ENCODE measurements around the gene MED8. TPM values are rescaled to one million over a fixed set of nuclear protein-coding genes. Genes with fewer than 3 reads are reported as not detected.

The MED8 gene
- total and polyA plus RNA-seq, 2 of the 13 experiments (the other 11 are each of a cell fraction or from before 2014, with no cell fraction given) = 16.9 to 77.4 TPM

DNA sequence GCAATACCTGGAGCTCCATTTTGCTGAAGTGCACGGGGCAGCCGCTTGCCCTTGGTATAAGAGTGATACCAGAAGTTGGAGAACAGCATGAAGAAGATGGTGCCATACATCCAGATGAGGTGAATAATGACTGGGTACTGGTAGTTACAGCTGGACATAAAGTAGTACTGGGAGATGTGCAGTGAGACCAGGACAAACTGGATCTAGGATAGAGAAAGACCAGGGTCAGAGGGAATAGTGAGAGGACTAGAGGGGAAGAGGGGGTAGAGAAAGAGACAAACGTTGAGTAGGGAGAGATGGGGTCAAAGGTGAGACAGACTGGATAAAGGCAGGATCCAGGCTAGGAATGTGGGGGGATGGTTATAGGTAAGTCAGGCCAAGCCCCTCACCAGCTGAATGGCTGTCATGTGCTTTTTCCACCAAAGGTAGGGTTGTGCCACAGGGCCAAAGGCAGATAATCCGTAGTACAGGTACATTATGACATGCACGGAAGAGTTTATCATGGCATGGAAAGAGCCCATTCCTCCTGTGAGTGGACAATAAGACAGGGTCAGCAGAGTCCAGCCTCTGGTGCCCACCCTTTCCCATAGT is 25.6 kb downstream of the MED8 start:
- ChIA-PET POLR2A (interaction anchor here (0.8 to 1.8 kb wide), 2 partner anchors 9 to 16 kb away, joined by 4 to 10 read pairs; no protein-coding TSS in a partner anchor), CTCF (ENCODE audit: low intra/inter-chr PET ratio, low total read pairs) (no interaction called here)
- DNase-seq (ENCODE audit: low spot score) (no peak), ATAC-seq (no peak), FAIRE-seq (no peak)
- 73% methylated on average over 5 of the region's 5 CpGs for whole genome bisulfite sequencing (ENCODE audit: low lambda C conversion rate)
- H3K4me3 ChIP-seq (replicated peaks in 1 of 3; ENCODE audit: insufficient read depth in 1 of 3, low read depth in 2 of 3, low read length in 3 of 3) = no peak overlapping the region
- H3K4me1 ChIP-seq (ENCODE audit: insufficient read depth, low read length) = peaks cover 88% of the 10 kb centered on the region
- peaks cover 15 to 31% of the 10 kb centered on the region in 2 experiments for H3K36me3 ChIP-seq (replicated peaks in 1 of 2; ENCODE audit: control insufficient read depth in 1 of 2, insufficient read depth in 2 of 2, low read length in 2 of 2)
- no peak overlapping the region for H3K4me2 ChIP-seq (ENCODE audit: low read depth, low read length)
- H4K20me1 ChIP-seq (ENCODE audit: insufficient read depth, low read length) = no peaks in the 10 kb centered on the region
- intact Hi-C loops (cut with micrococcal nuclease; ENCODE audit: unreplicated experiment) = no loop called here
- TF ChIP-seq TP53 (CRISPR knock-in tag; conservative IDR thresholded peaks at IDR 0.05) (no peak), ZNF17 (CRISPR knock-in tag; IDR thresholded peaks at IDR 0.05) (no peak), ATF7 (IDR thresholded peaks at IDR 0.05) (no peak), ATF7 (CRISPR knock-in tag; IDR thresholded peaks at IDR 0.05) (no peak), NR2F6 (IDR thresholded peaks at IDR 0.05) (peak; percentile 44; the same call in 1 of the 2 replicates), NR2F6 (CRISPR knock-in tag; IDR thresholded peaks at IDR 0.05) (no peak), ELF1 (CRISPR knock-in tag; IDR thresholded peaks at IDR 0.05) (no peak)
- H2AFZ ChIP-seq (ENCODE audit: low read length) = no peak overlapping the region
- H3K27ac ChIP-seq (ENCODE audit: extremely low read length, insufficient read depth, low read length) = peak overlapping the region; percentile 30
- no peaks in the 10 kb centered on the region; a peak in 1 of 5 replicates for H3K27me3 ChIP-seq (ENCODE audit: control insufficient read depth in 1 of 2, insufficient read depth in 2 of 2, low read length in 2 of 2)
- H3K9ac ChIP-seq (ENCODE audit: insufficient read depth, low read depth, low read length) = no peak overlapping the region
- in situ Hi-C loops (cut with HindIII; ENCODE audit: extremely low pct_ligation_motif_present, low pct_unique_long_range_greater_than_20kb) = no loop called here
- peaks cover 41% of the 10 kb centered on the region for H3K79me2 ChIP-seq (ENCODE audit: insufficient read depth, low read length)
- TSS peak; percentile 37 for BruUV-seq (replicated peaks)
- H3K9me3 ChIP-seq (ENCODE audit: low read length) = no peaks in the 10 kb centered on the region

GRCh38 chr1:43363283-43363934 is 26.2 kb downstream of the MED8 start:
- Histone ChIP-seq H3K27me3 (ENCODE audit: control insufficient read depth in 1 of 2, insufficient read depth in 2 of 2, low read length in 2 of 2) (no peaks in the 10 kb centered on the region; a peak in 1 of 5 replicates), H3K4me2 (ENCODE audit: low read depth, low read length) (no peak overlapping the region), H3K4me3 (replicated peaks in 1 of 3; ENCODE audit: insufficient read depth in 1 of 3, low read depth in 2 of 3, low read length in 3 of 3) (no peak overlapping the region), H2AFZ (ENCODE audit: low read length) (no peak overlapping the region), H3K36me3 (replicated peaks in 1 of 2; ENCODE audit: control insufficient read depth in 1 of 2, insufficient read depth in 2 of 2, low read length in 2 of 2) (peaks cover 15 to 31% of the 10 kb centered on the region in 2 experiments), H4K20me1 (ENCODE audit: insufficient read depth, low read length) (no peaks in the 10 kb centered on the region), H3K4me1 (ENCODE audit: insufficient read depth, low read length) (peaks cover 82% of the 10 kb centered on the region), H3K9ac (ENCODE audit: insufficient read depth, low read depth, low read length) (no peak overlapping the region), H3K79me2 (ENCODE audit: insufficient read depth, low read length) (peaks cover 38% of the 10 kb centered on the region), H3K9me3 (ENCODE audit: low read length) (no peaks in the 10 kb centered on the region), H3K27ac (ENCODE audit: extremely low read length, insufficient read depth, low read length) (peak overlapping the region; percentile 30)
- FAIRE-seq (peak; percentile 30), ATAC-seq (no peak), DNase-seq (ENCODE audit: low spot score) (no peak)
- WGBS (ENCODE audit: low lambda C conversion rate) = 65% methylated on average over 7 of the region's 9 CpGs
- intact Hi-C loops (cut with micrococcal nuclease; ENCODE audit: unreplicated experiment) = no loop called here
- POLR2A ChIA-PET = interaction anchor here (0.8 to 1.8 kb wide), 3 partner anchors 10 to 27 kb away, joined by 3 to 10 read pairs (median 4); no protein-coding TSS in a partner anchor
- CTCF ChIA-PET (ENCODE audit: low intra/inter-chr PET ratio, low total read pairs) = no interaction called here
- in situ Hi-C loops (cut with HindIII; ENCODE audit: extremely low pct_ligation_motif_present, low pct_unique_long_range_greater_than_20kb) = no loop called here
- BruUV-seq (replicated peaks) = no TSS peak
- TF ChIP-seq RBM22 (optimal IDR thresholded peaks at IDR 0.05; ENCODE audit: low read length) (peak; percentile 72), NR2C2 (CRISPR knock-in tag; IDR thresholded peaks at IDR 0.05; ENCODE audit: borderline replicate concordance) (0 out of 2 replicates have a peak, but pooled peaks have one; percentile 14), POLR2G (IDR thresholded peaks at IDR 0.05; ENCODE audit: low read depth, low read length) (peak; percentile 38), POLR2A (IDR thresholded peaks at IDR 0.05; ENCODE audit: insufficient read depth in 1 of 2, low read depth in 2 of 2, low read length in 2 of 2) (peak in 1 of 2 experiments; percentile 48; a peak in 2 of 4 replicates), AGO2 (optimal IDR thresholded peaks at IDR 0.05; ENCODE audit: low read depth, low read length) (peak; percentile 58), PPARG (CRISPR knock-in tag; conservative IDR thresholded peaks at IDR 0.05) (0 out of 2 replicates have a peak, but pooled peaks have one; percentile 63), NR2F6 (IDR thresholded peaks at IDR 0.05) (no peak; the same call in 1 of the 2 replicates), NR2F6 (CRISPR knock-in tag; IDR thresholded peaks at IDR 0.05) (peak; percentile 44; the same call in 1 of the 2 replicates), AKNA (CRISPR knock-in tag; IDR thresholded peaks at IDR 0.05; ENCODE audit: borderline replicate concordance) (no peak)

Measured in HepG2 (cell line).